NCI-H82 treated with DMSO at 0.1 percent for 48 hours (cell line): ENCODE results near the gene EPHX1.
"Not testable (repeated sequence)": the region's sequence is repeated elsewhere in the genome, so short reads cannot be mapped to it uniquely, and the experiment has no call there.

Experiments
- DNase-seq: peaks from one replicate; lab custom pipeline; 2025; ENCODE audit not compliant: unreplicated experiment; lab: John Stamatoyannopoulos, UW

EPHX1 gene

GRCh38 chr1:225809842-225810578, at the start of gene EPHX1:
TSS of gene EPHX1 (plus strand) at chr1:225810124. CDS start at chr1:225828730, 18,606 bp downstream.
- DNase-seq, result peak; percentile 74

- no peak for DNase-seq
Measured at GRCh38 chr1:225760531-225760930, 49.4 kb upstream of the EPHX1 start.

GRCh38 chr1:225761395-225761794, 48.5 kb upstream of the EPHX1 start:
- DNase-seq, result not testable (repeated sequence)

GRCh38 chr1:225762002-225762441, 47.9 kb upstream of the EPHX1 start:
- no peak for DNase-seq

- no peak for DNase-seq
Measured at GRCh38 chr1:225762444-225762843, 47.5 kb upstream of the EPHX1 start.

GRCh38 chr1:225763716-225764548, 46.0 kb upstream of the EPHX1 start:
- peak; percentile 47 for DNase-seq

- no peak for DNase-seq
Measured at GRCh38 chr1:225765982-225766674, 43.8 kb upstream of the EPHX1 start.

- no peak for DNase-seq
Measured at GRCh38 chr1:225766967-225767633, 42.8 kb upstream of the EPHX1 start.

- no peak for DNase-seq
Measured at GRCh38 chr1:225767634-225768540, 42.0 kb upstream of the EPHX1 start.

- peak; percentile 94 for DNase-seq
Measured at GRCh38 chr1:225768662-225769426, 41.1 kb upstream of the EPHX1 start.

- DNase-seq, result no peak
Measured at GRCh38 chr1:225769687-225770086, 40.2 kb upstream of the EPHX1 start.

GRCh38 chr1:225770561-225771248, 39.2 kb upstream of the EPHX1 start:
- no peak for DNase-seq

- DNase-seq, result peak; percentile 72
Measured at GRCh38 chr1:225771661-225772322, 38.1 kb upstream of the EPHX1 start.

- peak; percentile 92 for DNase-seq
Measured at GRCh38 chr1:225772323-225772768, 37.6 kb upstream of the EPHX1 start.

GRCh38 chr1:225772848-225773247, 37.1 kb upstream of the EPHX1 start:
- peak; percentile 22 for DNase-seq

- no peak for DNase-seq
Measured at GRCh38 chr1:225774281-225775147, 35.4 kb upstream of the EPHX1 start.

- DNase-seq, result no peak
Measured at GRCh38 chr1:225776294-225776693, 33.6 kb upstream of the EPHX1 start.
